H1 (cell line): Measurements from ENCODE around the gene FAM162A.

ENCODE experiments used
- CTCF ChIP-seq, 3 experiments: IDR thresholded peaks; 1 replicate in 2 of 3; 2 replicates in 1 of 3; pipeline versions ENCODE4 v1.5.1 to v1.6.1; 2011; ENCODE audit warnings: low read length in 3 of 3, mild to moderate bottlenecking in 3 of 3, inconsistent platforms in 2 of 3, low read depth in 1 of 3, moderate library complexity in 1 of 3; ENCODE audit not compliant: insufficient read depth in 1 of 3; ENCODE audit errors: control extremely low read depth in 1 of 3
- EZH2 ChIP-seq: fragments of 200-600 bp; sonication (generic); IDR thresholded peaks from 2 replicates; pipeline ENCODE4 v1.7.1; 2012; ENCODE audit warnings: low read depth, mild to moderate bottlenecking, moderate library complexity, low read length, inconsistent platforms; ENCODE audit not compliant: severe bottlenecking
- POLR2A ChIP-seq, 2 experiments: IDR thresholded peaks; 1 replicate in 1 of 2; 2 replicates in 1 of 2; pipeline ENCODE4 v1.6.1; 2011; ENCODE audit warnings: low read depth in 2 of 2, low read length in 2 of 2, mild to moderate bottlenecking in 2 of 2; ENCODE audit errors: control extremely low read depth in 1 of 2
- TAF1 ChIP-seq: IDR thresholded peaks from 2 replicates; pipeline ENCODE4 v1.6.1; 2011; ENCODE audit warnings: mild to moderate bottlenecking, low read depth, low read length
- ZNF274 ChIP-seq: IDR thresholded peaks from 2 replicates; pipeline ENCODE4 v1.7.0; 2012; ENCODE audit warnings: low read length, borderline replicate concordance; ENCODE audit errors: extremely low read depth

- no peak for TF ChIP-seq TAF1
- no peak for TF ChIP-seq CTCF (IDR thresholded peaks at IDR 0.05; ENCODE audit: control extremely low read depth in 1 of 3, insufficient read depth in 1 of 3, low read depth in 1 of 3, low read length in 3 of 3)
- TF ChIP-seq POLR2A (IDR thresholded peaks at IDR 0.05; ENCODE audit: control extremely low read depth in 1 of 2, low read depth in 2 of 2, low read length in 2 of 2): no peak
- TF ChIP-seq EZH2: no peak
- no peak for TF ChIP-seq ZNF274
Observed at GRCh38 chr3:122430371-122430770, 46.4 kb downstream of the FAM162A start.
